ENCODE measurements around the gene BCL2L2.

- TF ChIP-seq POLR2A (IDR thresholded peaks at IDR 0.05) (peak in 1 of 2 donors; percentile 40), CTCF (IDR thresholded peaks at IDR 0.05) (no peak), EP300 (IDR thresholded peaks at IDR 0.05) (no peak), POLR2AphosphoS5 (IDR thresholded peaks at IDR 0.05) (peak in 2 of 3 donors; percentile 45 to 71)
Observed at GRCh38 chr14:23301969-23302289, 4.7 kb upstream of the BCL2L2 start.
